HL-60 (cell line): ENCODE measurements around the gene GDF11.

Experiments
- DNase-seq, 2 experiments: peaks; one replicate each; pipeline ENCODE4 v3.0.0-alpha.2; 2010 to 2020; ENCODE audit warnings: low read depth in 1 of 2, low spot score in 1 of 2
- H3K27ac ChIP-seq: fragments of 250-450 bp; sonication (Bioruptor Pico); replicated peaks from 2 replicates; pipeline ENCODE4 v1.5.1; 2020; ENCODE audit warnings: mild to moderate bottlenecking, moderate library complexity
- H3K27me3 ChIP-seq: fragments of 250-450 bp; sonication (Bioruptor Pico); 2 replicates; pipeline ENCODE4 v1.5.1; 2021; ENCODE audit warnings: mild to moderate bottlenecking, moderate library complexity; ENCODE audit not compliant: insufficient read depth, poor library complexity, severe bottlenecking
- H3K4me3 ChIP-seq: replicated peaks from 2 replicates; pipeline ENCODE4 v1.5.1; 2011; ENCODE audit warnings: mild to moderate bottlenecking, control low read depth, low read length; ENCODE audit not compliant: insufficient read depth
- GABPA ChIP-seq: IDR thresholded peaks from 2 replicates; pipeline ENCODE4 v1.6.1; 2012; ENCODE audit warnings: low read depth
- POLR2AphosphoS5 ChIP-seq: IDR thresholded peaks from 2 replicates; pipeline ENCODE4 v1.6.1; 2012; ENCODE audit warnings: low read depth
- SPI1 ChIP-seq: IDR thresholded peaks from 2 replicates; pipeline ENCODE4 v1.6.1; 2012; ENCODE audit warnings: low read depth, mild to moderate bottlenecking, borderline replicate concordance
- TF ChIP-seq, protein P1 (sequence below): IDR thresholded peaks from 2 replicates; pipeline ENCODE4 v1.6.1; 2012; ENCODE audit warnings: low read depth; ENCODE audit not compliant: insufficient replicate concordance
- TF ChIP-seq, protein P2 (sequence below): IDR thresholded peaks from one replicate; pipeline ENCODE4 v1.5.1; 2011; ENCODE audit warnings: low read length, control low read depth, inconsistent platforms; ENCODE audit not compliant: insufficient read depth

The GDF11 gene

GRCh38 chr12:55720071-55720564, 22.8 kb upstream of the GDF11 start, which contains the start of gene RDH5:
TSS of gene RDH5 (plus strand) at chr12:55720393. CDS start at chr12:55721185, 792 bp downstream.
- no peak within 1 kb of the TSS for H3K27ac ChIP-seq
- TF ChIP-seq GABPA, result no peak
- TF ChIP-seq SPI1, result no peak
- TF ChIP-seq POLR2AphosphoS5, result no peak
- TF ChIP-seq, protein P1, sequence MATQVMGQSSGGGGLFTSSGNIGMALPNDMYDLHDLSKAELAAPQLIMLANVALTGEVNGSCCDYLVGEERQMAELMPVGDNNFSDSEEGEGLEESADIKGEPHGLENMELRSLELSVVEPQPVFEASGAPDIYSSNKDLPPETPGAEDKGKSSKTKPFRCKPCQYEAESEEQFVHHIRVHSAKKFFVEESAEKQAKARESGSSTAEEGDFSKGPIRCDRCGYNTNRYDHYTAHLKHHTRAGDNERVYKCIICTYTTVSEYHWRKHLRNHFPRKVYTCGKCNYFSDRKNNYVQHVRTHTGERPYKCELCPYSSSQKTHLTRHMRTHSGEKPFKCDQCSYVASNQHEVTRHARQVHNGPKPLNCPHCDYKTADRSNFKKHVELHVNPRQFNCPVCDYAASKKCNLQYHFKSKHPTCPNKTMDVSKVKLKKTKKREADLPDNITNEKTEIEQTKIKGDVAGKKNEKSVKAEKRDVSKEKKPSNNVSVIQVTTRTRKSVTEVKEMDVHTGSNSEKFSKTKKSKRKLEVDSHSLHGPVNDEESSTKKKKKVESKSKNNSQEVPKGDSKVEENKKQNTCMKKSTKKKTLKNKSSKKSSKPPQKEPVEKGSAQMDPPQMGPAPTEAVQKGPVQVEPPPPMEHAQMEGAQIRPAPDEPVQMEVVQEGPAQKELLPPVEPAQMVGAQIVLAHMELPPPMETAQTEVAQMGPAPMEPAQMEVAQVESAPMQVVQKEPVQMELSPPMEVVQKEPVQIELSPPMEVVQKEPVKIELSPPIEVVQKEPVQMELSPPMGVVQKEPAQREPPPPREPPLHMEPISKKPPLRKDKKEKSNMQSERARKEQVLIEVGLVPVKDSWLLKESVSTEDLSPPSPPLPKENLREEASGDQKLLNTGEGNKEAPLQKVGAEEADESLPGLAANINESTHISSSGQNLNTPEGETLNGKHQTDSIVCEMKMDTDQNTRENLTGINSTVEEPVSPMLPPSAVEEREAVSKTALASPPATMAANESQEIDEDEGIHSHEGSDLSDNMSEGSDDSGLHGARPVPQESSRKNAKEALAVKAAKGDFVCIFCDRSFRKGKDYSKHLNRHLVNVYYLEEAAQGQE, result no peak
- TF ChIP-seq, protein P2, sequence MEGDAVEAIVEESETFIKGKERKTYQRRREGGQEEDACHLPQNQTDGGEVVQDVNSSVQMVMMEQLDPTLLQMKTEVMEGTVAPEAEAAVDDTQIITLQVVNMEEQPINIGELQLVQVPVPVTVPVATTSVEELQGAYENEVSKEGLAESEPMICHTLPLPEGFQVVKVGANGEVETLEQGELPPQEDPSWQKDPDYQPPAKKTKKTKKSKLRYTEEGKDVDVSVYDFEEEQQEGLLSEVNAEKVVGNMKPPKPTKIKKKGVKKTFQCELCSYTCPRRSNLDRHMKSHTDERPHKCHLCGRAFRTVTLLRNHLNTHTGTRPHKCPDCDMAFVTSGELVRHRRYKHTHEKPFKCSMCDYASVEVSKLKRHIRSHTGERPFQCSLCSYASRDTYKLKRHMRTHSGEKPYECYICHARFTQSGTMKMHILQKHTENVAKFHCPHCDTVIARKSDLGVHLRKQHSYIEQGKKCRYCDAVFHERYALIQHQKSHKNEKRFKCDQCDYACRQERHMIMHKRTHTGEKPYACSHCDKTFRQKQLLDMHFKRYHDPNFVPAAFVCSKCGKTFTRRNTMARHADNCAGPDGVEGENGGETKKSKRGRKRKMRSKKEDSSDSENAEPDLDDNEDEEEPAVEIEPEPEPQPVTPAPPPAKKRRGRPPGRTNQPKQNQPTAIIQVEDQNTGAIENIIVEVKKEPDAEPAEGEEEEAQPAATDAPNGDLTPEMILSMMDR, result no peak
- DNase-seq, result no peak
- H3K4me3 ChIP-seq, result no peak within 1 kb of the TSS
- H3K27me3 ChIP-seq, result no peaks in the 10 kb centered on the region

- peak; percentile 78 to 94 for DNase-seq
- TF ChIP-seq, protein P2, result peak; percentile 84
- no peak; the same call in 1 of the 2 replicates for TF ChIP-seq POLR2AphosphoS5
- Histone ChIP-seq H3K27me3 (no peaks in the 10 kb centered on the region), H3K4me3 (no peak overlapping the region), H3K27ac (no peak overlapping the region)
Measured at GRCh38 chr12:55720894-55721444, 22.0 kb upstream of the GDF11 start.

DNA sequence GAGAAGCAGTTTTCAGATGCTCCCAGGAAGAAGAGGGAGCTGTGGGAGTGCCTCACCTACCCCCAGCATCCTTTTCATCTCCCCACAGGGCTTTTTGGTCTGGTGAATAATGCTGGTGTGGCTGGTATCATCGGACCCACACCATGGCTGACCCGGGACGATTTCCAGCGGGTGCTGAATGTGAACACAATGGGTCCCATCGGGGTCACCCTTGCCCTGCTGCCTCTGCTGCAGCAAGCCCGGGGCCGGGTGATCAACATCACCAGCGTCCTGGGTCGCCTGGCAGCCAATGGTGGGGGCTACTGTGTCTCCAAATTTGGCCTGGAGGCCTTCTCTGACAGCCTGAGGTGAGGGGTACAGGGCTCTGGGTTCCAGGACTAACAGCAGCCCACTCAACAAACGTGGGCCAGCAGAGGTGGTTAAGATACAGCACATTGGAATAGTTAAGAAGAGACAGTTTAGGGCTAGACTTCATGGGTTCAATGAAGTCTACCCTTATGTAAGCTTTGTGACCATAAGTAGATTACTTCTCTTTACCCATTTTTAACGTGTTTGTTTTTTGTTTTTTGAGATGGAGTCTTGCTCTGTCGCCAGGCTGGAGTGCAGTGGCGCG, 21.2 kb upstream of the GDF11 start:
- Histone ChIP-seq H3K27me3 (no peaks in the 10 kb centered on the region), H3K4me3 (no peak overlapping the region), H3K27ac (no peak overlapping the region)
- TF ChIP-seq GABPA (no peak), POLR2AphosphoS5 (no peak), SPI1 (no peak)
- TF ChIP-seq, protein P2, result no peak
- TF ChIP-seq, protein P1, result no peak
- no peak for DNase-seq
